Measurements from ENCODE around the gene TCEAL5.
"Not testable (repeated sequence)": the region's sequence is repeated elsewhere in the genome, so short reads cannot be mapped to it uniquely, and the experiment has no call there.

Gene TCEAL5, protein sequence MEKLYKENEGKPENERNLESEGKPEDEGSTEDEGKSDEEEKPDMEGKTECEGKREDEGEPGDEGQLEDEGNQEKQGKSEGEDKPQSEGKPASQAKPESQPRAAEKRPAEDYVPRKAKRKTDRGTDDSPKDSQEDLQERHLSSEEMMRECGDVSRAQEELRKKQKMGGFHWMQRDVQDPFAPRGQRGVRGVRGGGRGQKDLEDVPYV

DNA sequence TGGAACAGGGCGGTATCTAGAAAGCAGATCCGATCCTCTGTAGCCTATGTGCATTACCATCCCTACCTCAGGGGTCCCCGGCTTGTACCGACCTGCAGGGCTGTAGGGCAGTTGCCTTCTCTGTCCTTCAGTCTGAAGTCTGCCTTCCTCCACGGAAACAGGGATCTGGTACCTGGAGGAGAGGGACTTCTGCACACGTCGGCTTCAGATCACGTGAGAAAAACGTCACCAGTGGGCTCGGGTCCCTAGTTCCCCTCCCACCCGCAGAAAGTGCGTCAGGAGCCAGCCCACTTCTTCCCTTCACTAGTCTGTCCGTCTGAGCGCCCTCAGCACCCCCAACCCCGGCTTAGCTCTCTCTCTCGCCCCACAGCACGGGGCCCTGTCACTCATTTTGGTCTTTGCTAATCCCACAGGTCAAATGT lies at the start of gene TCEAL5:
TCEAL5 (minus strand) TSS at position 170 of the 422 bp plus-strand sequence. CDS start 2,187 bp downstream, outside the sequence.
- DNase-seq (ENCODE audit: low spot score), result no peak

- DNase-seq (ENCODE audit: low spot score), result no peak
Measured at GRCh38 chrX:103311399-103311780, 34.8 kb upstream of the TCEAL5 start.

GRCh38 chrX:103310555-103311398 lies 34.2 kb upstream of the TCEAL5 start, which contains the start of gene BEX2:
BEX2 (minus strand) TSS chrX:103310990; CDS start chrX:103309976, 1,014 bp downstream.
- DNase-seq (ENCODE audit: low spot score), result peak; percentile 5

DNA sequence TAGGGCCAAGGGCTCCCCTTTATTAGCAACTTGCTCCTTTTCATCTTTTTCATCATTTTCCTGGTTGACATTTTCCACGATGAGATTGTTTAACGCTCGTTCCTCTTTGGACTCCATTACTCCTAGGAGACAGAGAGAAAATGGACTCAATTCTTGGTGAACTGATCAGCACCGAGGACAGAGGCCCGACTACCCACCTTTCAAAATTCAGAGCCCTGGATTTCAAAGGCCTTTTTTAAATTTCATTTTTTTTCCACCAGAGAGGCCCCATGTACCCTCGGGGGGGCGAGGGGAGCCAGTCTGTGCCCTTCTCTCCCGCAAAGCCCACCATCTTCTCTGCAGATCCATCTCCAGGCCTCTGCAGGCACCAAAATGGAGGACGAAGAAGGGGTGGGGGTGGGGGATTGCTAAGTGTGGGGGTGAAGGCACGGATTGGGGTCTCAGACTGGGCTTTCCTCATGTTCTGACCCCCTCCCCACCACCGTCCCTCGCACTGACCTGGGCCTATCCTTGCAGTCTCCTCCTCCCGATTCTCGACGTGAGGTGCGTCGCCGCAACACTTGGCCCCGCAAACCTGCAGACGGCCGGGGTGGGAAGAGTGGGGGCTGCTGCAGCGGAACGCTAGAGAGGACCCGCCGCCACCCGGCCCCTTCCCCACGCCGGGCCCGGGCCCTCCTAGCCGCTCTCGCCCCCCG lies 33.5 kb upstream of the TCEAL5 start:
- DNase-seq (ENCODE audit: low spot score), result no peak

DNA sequence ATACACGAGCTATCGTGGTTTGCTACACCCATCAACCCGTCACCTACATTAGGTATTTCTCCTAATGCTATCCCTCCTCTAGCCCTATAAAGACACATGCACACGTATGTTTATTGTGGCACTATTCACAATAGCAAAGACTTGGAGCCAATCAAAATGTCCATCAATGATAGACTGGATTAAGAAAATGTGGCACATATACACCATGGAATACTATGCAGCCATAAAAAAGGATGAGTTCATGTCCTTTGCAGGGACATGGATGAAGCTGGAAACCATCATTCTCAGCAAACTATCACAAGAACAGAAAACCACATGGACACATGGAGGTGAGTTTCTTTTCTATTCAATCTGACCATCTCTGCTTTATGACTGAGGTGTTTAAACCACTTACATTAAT lies 29.1 kb upstream of the TCEAL5 start:
- not testable (repeated sequence) for DNase-seq (ENCODE audit: low spot score)

DNA sequence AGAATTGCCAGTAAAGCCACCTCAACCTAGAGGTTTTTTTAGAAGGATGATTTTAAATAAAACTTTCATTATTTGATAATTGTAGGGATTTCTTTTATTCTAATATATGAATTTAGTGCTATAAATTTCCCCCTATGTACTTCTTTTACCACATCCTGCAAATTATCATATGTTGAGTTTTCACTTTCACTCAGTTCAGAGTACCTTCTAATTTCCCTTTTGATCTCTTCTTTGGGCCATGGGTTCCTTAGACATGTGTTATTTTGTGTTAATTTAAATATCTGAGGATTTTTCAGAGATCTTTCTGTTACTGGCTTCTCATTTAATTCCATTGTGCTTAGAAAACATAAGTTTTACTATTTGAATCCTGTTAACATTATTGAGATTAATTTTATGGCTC lies 28.2 kb upstream of the TCEAL5 start:
- DNase-seq (ENCODE audit: low spot score), result no peak

GRCh38 chrX:103293118-103293517 lies 16.6 kb upstream of the TCEAL5 start:
- DNase-seq (ENCODE audit: low spot score), result no peak

DNA sequence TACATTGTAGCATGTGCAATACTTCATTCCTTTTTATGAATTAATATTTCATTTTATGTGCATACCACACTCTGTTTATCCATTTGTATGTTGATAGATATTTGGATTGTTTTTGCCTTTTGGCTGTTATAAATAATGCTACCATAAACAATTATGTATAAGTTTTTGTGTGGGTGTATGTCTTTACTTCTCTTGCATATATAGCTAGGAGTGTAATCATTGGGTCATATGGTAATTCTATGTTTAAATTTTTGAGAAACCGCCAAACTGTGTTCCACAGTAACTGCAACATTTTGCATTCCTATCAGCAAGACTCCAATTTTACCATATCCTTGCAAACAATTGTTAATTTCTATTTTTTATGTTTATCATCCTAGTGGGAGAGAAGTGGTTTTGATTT lies 3.1 kb upstream of the TCEAL5 start:
- no peak for DNase-seq (ENCODE audit: low spot score)

- no peak for DNase-seq (ENCODE audit: low spot score)
Measured at GRCh38 chrX:103275947-103276567, 493 bp downstream of the TCEAL5 start.

DNA sequence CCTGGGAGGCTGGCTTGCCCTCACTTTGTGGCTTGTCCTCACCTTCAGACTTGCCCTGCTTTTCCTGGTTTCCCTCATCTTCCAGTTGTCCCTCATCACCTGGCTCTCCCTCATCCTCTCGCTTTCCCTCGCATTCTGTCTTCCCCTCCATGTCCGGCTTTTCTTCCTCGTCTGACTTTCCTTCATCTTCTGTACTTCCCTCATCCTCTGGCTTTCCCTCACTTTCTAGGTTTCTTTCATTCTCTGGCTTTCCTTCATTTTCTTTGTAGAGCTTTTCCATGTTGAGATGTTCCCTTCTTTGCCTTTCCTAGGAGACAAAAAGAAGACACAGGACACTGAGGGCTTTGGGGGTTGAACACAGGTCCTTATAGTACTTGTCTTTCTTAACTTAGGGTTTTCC lies 2.3 kb downstream of the TCEAL5 start:
- no peak for DNase-seq (ENCODE audit: low spot score)

- DNase-seq (ENCODE audit: low spot score), result no peak
Measured at GRCh38 chrX:103258275-103258674, 18.3 kb downstream of the TCEAL5 start.

DNA sequence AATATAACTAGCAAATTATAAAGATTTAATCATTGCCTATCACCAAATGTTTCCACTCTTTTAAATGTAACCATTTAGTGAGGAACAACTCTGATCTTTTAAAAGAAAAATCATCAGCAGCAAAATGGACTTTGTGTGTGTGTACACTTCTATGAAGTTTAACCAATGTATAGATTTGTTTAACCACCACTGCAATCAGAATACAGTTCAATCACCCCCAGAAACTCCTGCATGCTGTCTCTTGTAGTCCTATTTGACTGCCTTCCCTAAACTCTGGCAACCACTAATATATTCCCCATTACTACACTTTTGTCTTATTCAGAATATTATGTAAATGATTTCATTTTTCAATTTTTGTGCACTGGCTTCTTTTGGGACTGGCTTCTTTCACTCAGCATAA lies 19.9 kb downstream of the TCEAL5 start:
- no peak for DNase-seq (ENCODE audit: low spot score)

GRCh38 chrX:103254921-103255493 lies 21.5 kb downstream of the TCEAL5 start, which contains the start of gene TCEAL8:
TCEAL8 (minus strand) TSS chrX:103255155; CDS start chrX:103253979, 1,176 bp downstream.
- DNase-seq (ENCODE audit: low spot score), result peak; percentile 36

- no peak for DNase-seq (ENCODE audit: low spot score)
Measured at GRCh38 chrX:103254171-103254824, 22.3 kb downstream of the TCEAL5 start.

DNA sequence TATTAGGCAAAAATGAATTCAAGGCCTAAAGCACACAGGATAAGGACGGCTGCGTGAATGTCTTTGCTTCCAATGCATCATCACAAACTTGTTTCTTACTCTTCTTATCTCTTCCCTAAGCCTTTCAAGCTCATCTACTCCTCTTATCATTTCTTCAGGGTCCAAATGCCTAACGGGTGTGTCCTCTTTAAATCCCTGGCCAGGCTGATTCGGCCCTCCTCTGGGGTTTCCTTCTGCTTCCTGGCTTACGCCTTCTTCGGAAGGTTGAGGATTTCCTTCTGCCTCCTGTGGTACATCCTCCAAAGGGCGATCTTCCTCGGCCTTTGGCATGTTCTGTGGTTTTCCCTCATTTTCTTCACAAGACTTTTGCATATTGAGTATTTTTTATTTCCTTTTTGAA lies 22.9 kb downstream of the TCEAL5 start:
- DNase-seq (ENCODE audit: low spot score), result peak; percentile 15

GRCh38 chrX:103250977-103251376 lies 25.6 kb downstream of the TCEAL5 start:
- no peak for DNase-seq (ENCODE audit: low spot score)

DNA sequence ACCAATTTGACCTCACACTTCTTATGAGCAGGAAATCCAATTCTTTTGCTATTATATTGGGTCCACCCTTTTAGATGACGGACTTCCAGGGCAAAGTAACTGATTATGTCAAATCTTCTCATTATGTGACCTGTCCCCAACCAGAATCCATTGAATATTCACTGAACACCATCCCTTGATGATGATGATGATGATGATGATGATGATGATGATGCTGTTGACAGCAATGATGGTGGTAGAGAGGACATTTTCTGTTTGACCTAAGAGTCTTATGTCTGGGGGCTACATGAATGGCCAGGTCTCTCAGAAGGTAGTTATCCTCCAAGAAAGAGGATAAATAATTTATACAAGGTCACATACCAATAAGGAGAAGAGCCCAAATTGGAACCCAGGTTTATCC lies 26.7 kb downstream of the TCEAL5 start:
- DNase-seq (ENCODE audit: low spot score), result no peak

DNA sequence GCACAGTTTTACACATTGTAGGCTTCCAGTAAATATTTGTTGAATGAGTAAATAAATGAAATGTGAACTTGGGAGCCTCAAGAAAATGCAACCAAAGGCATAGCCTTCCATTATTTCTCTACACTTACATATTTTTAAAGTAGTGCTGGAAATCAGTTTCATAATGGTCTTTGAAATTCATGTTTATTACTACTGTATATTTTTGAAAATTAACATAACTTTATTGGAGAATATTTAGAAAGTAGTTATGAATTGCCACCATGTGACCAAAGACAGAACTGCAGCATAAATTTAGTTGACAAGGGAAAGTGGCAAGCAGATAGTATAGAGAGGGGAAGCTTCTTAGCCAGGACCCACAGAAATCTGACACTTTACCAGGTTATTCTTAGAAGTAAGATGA lies 28.0 kb downstream of the TCEAL5 start:
- peak; percentile 4 for DNase-seq (ENCODE audit: low spot score)

GRCh38 chrX:103240155-103240554 lies 36.4 kb downstream of the TCEAL5 start:
- no peak for DNase-seq (ENCODE audit: low spot score)

DNA sequence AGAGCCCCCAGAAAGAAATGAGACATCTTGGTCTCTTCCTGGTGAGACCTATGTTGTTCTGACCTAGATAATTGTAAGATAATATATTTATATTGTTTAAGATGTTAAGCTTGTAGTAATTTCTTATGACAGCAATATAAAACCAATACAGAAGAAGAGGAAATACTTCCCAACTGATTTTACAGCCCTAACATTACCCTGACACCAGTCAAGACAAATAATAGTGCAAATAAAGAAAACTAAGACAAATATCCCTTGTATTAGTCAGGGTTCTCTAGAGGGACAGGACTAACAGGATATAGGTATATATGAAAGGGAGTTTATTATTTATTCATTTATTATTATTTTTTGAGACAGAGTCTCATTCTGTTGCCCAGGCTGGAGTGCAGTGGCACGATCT lies 40.3 kb downstream of the TCEAL5 start:
- DNase-seq (ENCODE audit: low spot score), result no peak

DNA sequence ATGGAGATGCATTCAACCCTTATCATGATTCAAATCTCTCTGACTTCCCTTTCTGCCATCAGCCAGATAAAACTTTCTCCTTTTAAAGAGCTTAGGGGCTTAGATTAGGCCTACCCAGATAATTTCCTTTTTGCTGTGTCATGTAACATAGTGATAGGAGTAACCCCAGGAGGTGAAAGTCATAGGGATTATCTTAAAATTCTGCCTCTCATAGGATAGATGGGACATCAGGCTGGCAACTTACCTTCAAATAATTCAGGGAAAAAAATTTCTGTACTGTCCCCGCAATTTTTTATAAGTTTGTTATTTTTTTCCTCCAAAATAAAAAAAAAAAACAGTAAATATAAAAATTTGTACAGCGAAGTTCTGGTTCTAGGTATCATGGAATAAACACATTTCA lies 40.9 kb downstream of the TCEAL5 start:
- DNase-seq (ENCODE audit: low spot score), result not testable (repeated sequence)

Data from hematopoietic multipotent progenitor cell treated with erythropoietin and hydrocortisone succinate and interleukin-3 and kit ligand, for 17 days (in vitro differentiated cells).